Head of caudate nucleus (tissue), 42 donors: Measurements from ENCODE around the gene CACNG4.
A peak's percentile ranks its signal among the peaks of the same experiment; 100 is the strongest.

Source experiments
- DNase-seq, 42 donors: peaks; one replicate each; pipeline versions ENCODE4 v3.0.0 to v3.0.0-alpha.2; 2020 to 2021; ENCODE audit warnings: mixed read lengths in 7 of 42
- intact Hi-C: fragments of 100-400 bp; cut with DNase I; formaldehyde crosslinking; loops from one replicate; pipeline ENCODE4 v1.15.0; 2022

The CACNG4 gene

DNA sequence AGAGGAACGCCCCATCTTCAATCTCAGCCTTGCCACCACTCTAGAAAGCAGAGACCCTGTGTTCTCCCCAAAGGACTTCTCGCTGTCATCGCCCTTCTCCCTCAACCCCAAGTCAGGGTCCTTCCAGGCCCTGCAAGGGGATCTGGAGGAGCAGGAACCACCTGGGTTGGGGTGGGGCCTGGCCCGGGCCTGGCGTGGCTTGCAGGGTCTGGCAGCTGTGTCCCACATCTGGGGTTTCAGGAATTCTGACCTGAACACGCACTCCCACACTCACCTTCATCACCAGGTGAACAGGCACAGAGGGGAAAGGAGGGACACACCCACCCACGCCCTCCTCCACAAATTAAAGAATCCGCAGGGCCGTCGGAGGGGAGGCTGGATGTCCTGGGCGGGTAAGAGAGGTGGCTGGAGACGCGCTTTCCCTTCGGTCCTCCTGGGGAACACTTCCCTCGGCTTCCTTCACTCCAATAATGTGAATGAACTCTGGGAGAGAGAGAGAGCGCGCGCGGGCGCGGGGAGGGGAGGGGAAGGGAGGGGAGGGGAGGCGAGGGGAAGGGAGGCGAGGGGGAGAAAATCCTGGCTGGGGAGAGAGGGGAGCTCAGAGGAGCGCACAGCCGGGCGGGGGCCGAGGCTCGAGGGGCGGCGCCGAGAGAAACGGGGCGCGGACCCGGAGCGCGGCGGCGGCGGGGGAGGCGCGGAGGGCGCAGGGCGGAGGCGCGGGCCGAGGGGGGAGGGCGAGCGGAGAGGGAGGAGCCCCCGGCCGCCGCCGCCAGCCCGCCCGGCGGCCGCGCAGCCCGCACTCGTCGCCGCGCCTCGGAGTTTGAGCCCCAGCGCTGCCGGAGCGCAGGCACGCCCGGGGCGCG is at the start of gene CACNG4:
Gene CACNG4, plus strand, starts transcription at position 799 of the 863 bp plus-strand sequence. CDS start 205 bp downstream, outside the sequence.
- intact Hi-C loops, result no loop called here
- DNase-seq, result peak in 38 of 42 donors; percentile 30 to 88 (median 68)

- DNase-seq, result peak in 41 of 42 donors; percentile 21 to 83 (median 61)
- intact Hi-C loops, result no loop called here
These were observed 49.3 kb upstream of the CACNG4 start for GRCh38 chr17:66915204-66915611.

DNA sequence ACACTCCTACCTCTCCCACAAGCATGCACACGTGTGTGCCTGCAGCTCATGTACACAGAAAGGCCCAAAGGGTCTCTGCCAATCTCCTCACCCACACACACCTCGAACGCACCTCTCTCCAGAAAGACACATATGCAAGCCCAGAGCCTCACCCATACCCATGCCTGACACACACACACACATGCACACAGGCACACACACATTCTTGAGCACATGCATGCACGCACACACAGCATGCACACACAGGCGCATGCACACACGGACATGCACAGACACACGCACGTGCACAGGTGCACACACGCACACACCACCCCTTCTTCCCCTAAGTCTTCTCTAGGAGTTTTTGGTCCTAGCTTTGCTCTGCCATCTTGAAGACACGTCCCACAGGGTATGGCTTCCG is 48.7 kb upstream of the CACNG4 start:
- DNase-seq, result no peak

DNA sequence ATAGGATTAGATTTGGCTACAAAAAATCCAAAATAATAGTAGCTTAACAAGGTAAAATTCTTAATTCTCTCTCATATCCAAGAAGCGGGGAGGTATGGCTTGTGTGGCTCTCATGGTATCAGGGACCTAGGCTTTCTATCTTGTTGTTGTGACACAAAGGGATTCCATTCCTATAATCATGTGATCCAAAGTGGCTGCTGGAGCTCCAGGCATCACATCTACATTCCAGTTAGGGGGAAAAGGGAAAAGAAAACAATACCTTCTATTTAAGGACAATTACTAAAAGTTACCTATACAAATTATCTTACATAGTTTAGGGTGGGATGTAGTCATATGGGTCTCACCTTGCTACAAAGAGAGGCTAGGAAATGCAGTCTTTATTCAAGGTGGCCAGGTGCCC is 47.6 kb upstream of the CACNG4 start:
- intact Hi-C loops, result no loop called here
- no peak for DNase-seq

More for the DNA sequence above, 48.7 kb upstream of the CACNG4 start:
- intact Hi-C loops, result no loop called here

GRCh38 chr17:66918896-66919295 is 45.6 kb upstream of the CACNG4 start:
- DNase-seq, result no peak
- intact Hi-C loops, result no loop called here

DNA sequence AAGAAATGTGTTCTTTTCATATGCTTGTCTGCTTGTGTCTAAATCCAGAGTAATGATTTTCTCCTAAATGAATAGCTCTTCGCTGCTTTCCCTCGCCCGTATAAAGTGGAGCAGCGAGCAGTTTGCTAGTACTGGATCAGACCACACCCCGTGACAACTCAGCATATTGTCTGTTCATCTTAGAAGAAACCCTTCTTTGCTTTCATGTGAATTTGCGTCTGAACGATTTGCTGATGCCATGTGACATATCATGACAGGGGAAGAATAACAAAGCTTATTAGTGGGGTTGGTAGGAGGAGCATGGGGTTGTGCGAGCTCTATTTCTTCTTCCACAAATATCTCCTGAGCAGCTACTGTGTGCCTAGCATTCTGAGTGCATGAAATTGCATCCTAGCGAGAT is 44.1 kb upstream of the CACNG4 start:
- intact Hi-C loops, result no loop called here
- peak in 27 of 42 donors; percentile 17 to 79 (median 42) for DNase-seq

DNA sequence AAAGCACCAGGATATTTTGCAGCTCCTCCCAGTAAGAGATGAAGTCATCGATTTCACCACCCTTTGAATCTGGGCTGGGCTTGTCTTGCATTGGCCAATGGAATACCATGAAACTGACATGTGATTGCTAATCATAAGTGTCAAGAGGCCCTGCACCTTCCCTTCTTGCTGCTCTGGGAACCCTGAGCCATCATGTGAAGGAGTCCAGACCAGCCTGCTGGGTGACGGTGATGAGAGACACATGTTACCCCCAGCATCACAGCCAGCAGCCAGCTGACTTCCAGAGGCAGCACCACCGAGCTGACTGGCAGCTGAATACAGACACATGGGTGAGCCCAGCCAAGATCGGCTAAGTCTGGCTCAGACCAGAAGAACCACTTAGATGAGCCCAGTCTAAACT is 43.6 kb upstream of the CACNG4 start:
- intact Hi-C loops, result no loop called here
- peak in 1 of 42 donors; percentile 33 for DNase-seq

DNA sequence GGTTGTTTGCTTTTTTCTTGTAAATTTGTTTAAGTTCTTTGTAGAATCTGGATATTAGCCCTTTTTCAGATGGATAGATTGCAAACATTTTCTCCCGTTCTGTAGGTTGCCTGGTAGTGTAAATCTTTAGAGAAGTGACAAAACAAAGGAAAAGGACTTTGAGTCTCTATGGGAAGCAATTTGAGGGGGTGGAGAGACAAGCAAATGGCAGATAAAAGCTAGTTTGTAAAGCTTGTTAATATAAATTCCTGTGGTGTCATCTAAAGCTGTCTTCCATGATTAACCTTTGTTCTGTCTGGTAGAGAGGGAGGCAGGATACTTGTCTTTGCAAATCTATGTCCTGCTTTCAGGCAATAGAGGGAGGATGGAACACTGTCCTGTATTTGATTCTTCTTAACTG is 40.6 kb upstream of the CACNG4 start:
- intact Hi-C loops, result no loop called here
- no peak for DNase-seq

GRCh38 chr17:66925811-66926500 is 38.6 kb upstream of the CACNG4 start:
- intact Hi-C loops, result no loop called here
- no peak for DNase-seq

DNA sequence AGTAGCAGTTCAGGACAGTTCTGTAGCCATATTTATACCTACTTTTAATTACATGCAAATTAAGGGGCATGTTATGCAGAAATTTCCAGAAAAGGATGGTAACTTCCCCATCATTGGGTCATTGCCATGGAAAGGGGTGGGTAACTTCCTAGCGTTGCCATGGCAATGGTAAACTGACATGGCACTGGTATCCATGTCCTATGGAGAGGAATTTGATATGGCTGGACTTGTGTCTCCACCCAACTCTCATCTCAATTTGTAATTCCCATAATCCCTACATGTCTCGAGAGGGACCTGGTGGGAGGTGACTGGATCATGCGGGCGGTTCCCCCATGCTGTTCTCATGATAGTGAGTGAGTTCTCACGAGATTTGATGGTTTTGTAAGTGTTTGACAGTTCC is 35.6 kb upstream of the CACNG4 start:
- DNase-seq, result no peak
- intact Hi-C loops, result no loop called here

- no peak for DNase-seq
- intact Hi-C loops, result no loop called here
These were observed 34.9 kb upstream of the CACNG4 start for GRCh38 chr17:66929591-66929990.

GRCh38 chr17:66930933-66931332 is 33.6 kb upstream of the CACNG4 start:
- peak in 39 of 42 donors; percentile 25 to 80 (median 60) for DNase-seq
- intact Hi-C loops, result no loop called here

DNA sequence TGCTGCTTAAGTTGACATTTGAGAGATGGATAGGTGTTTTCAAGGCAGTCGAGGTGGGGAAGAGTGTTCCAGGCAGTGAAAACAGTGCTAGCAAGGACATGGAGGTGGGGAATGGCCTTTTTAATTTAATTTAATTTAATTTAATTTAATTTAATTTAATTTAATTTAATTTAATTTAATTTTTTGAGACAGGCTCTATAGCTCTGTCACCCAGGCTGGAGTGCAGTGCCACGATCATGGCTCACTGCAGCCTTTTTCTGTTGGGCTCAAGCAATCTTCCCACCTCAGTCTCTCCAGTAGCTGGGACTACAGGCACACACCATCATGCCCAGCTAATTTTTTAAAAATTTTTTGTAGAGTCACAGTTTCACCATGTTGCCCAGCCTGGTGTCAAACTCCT is 32.2 kb upstream of the CACNG4 start:
- intact Hi-C loops, result no loop called here
- DNase-seq, result no peak

DNA sequence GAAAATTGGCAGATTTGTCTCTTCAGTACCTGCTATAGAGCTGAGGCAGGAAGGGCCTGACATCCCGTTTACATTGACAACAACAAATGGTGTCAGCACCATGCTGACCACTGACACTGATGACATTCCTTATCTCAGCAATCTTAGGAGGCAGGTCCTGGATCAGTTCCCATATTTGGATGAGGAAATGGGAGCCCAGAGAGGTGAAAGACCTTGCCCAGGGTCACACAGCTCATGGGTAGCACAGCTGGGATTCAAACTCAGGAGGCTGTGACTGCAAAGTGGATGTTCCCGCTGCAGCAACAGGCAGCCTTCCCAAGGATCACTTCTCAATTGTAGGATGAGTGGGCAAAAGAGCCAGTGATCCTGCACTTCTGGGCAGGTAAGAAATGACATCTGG is 30.5 kb upstream of the CACNG4 start:
- peak in 1 of 42 donors; percentile 1 for DNase-seq
- intact Hi-C loops, result no loop called here

- no peak for DNase-seq
- intact Hi-C loops, result no loop called here
These were observed 28.8 kb upstream of the CACNG4 start for GRCh38 chr17:66935717-66936116.

GRCh38 chr17:66938656-66939055 is 25.9 kb upstream of the CACNG4 start:
- DNase-seq, result peak in 2 of 42 donors; percentile 6 to 24
- intact Hi-C loops, result no loop called here

DNA sequence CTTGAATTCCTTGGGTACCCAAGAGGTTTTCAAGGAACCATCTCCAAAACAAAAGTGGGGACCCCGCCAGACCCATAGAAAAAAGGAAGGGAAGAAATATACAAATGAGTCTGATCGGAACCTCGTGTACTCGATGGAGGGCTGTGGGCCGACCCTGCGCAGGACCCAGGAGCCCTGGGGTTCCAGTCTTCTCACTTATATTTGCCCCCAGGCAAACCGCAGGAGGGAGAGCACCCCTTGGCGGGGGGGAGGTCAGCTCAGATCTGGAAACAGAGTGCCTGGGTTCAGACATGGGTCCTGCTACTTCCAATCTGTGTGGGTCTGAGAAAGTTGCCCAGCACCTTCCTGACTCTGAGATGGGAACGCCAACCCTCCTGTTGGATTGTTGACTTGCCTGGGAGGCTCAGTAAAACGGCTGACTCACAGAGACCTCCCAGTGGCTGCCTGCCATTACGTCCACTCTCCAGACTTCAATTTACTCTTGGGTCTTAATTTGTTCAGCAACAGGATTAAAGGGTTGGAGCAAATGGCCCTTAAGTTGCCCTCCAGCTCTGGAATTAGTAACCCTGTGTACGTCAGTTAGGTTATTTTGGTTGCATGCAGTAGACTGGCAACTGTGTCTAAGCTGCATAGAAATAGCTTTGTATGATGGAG is 24.9 kb upstream of the CACNG4 start:
- intact Hi-C loops, result no loop called here
- DNase-seq, result peak in 2 of 42 donors; percentile 8 to 11

DNA sequence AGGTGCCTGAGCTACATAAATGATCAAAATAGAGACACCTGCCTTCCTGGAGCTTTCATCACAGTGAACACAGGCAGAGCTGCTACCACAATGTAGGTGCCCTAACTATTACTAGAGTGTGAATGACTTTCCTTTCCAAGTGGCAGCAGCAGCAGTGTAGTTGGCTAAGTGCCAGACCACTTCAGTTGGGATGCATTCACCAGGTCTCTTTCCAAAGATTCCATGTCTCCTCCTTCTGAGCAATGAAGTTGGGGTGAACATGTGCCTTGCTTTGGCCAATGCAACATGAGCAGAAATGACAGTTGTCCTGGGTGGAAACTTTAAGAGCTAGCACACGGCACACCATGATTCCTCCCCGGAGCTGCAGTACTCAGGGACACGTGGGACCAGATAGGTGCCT is 23.3 kb upstream of the CACNG4 start:
- intact Hi-C loops, result no loop called here
- DNase-seq, result peak in 1 of 42 donors; percentile 22

- intact Hi-C loops, result no loop called here
- peak in 2 of 42 donors; percentile 1 to 27 for DNase-seq
These were observed 22.6 kb upstream of the CACNG4 start for GRCh38 chr17:66941773-66942450.
